ENCODE data around the gene MCEMP1. TPM values are rescaled to one million over a fixed set of nuclear protein-coding genes. Genes with fewer than 3 reads are reported as not detected.

The MCEMP1 gene
- total RNA-seq, 1 experiment from 2014 or later: not detected

DNA sequence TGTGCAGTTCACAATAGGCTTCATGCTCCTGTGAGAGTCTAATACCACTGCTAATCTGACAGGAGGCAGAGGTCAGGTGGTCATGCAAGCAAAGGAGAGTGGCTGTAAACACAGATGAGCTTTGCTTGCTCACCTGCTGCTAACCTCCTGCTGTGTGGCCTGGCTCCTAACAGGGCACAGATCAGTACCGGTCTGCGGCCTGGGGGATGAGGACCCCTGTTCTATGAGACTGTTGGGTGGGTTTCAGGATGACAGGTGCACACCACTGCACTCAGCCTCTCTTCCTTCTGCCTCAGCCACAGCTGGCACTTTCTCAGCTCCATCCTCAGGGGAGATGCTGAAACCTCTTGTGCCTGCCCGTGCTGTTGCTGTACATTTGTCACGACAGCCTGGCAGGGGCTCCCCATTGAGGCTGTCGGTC is 45.4 kb downstream of the MCEMP1 start:
- CTCF ChIA-PET: no interaction called here
- H3K27me3 Mint-ChIP-seq (ENCODE audit: unreplicated experiment): peaks cover 34% of the 10 kb centered on the region
- no peak overlapping the region for H3K4me3 Mint-ChIP-seq (ENCODE audit: low read depth, unreplicated experiment)
- no peaks in the 10 kb centered on the region for H3K9me3 Mint-ChIP-seq (ENCODE audit: low read depth, unreplicated experiment)
- no TSS peak for BruUV-seq (replicated peaks)
- H3K4me1 Mint-ChIP-seq (ENCODE audit: low read depth, unreplicated experiment): no peaks in the 10 kb centered on the region
- no peaks in the 10 kb centered on the region for H3K36me3 Mint-ChIP-seq (ENCODE audit: insufficient read depth, unreplicated experiment)
- intact Hi-C loops (cut with micrococcal nuclease; ENCODE audit: unreplicated experiment): no loop called here
- H3K27ac Mint-ChIP-seq (ENCODE audit: unreplicated experiment): no peak overlapping the region
- no peak for DNase-seq
- TF ChIP-seq, protein P1, sequence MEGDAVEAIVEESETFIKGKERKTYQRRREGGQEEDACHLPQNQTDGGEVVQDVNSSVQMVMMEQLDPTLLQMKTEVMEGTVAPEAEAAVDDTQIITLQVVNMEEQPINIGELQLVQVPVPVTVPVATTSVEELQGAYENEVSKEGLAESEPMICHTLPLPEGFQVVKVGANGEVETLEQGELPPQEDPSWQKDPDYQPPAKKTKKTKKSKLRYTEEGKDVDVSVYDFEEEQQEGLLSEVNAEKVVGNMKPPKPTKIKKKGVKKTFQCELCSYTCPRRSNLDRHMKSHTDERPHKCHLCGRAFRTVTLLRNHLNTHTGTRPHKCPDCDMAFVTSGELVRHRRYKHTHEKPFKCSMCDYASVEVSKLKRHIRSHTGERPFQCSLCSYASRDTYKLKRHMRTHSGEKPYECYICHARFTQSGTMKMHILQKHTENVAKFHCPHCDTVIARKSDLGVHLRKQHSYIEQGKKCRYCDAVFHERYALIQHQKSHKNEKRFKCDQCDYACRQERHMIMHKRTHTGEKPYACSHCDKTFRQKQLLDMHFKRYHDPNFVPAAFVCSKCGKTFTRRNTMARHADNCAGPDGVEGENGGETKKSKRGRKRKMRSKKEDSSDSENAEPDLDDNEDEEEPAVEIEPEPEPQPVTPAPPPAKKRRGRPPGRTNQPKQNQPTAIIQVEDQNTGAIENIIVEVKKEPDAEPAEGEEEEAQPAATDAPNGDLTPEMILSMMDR (IDR thresholded peaks at IDR 0.05; ENCODE audit: unreplicated experiment): no peak

- CTCF ChIA-PET: interaction anchor here (1.1 kb wide), 1 partner anchor 157 kb away, joined by 3 read pairs; no protein-coding TSS in a partner anchor
Measured at GRCh38 chr19:7725791-7726190, 48.9 kb downstream of the MCEMP1 start.

GRCh38 chr19:7729211-7729610 is 52.3 kb downstream of the MCEMP1 start:
- Mint-ChIP-seq H3K27me3 (ENCODE audit: unreplicated experiment) (peaks cover 66% of the 10 kb centered on the region), H3K27ac (ENCODE audit: unreplicated experiment) (no peak overlapping the region), H3K4me1 (ENCODE audit: low read depth, unreplicated experiment) (no peaks in the 10 kb centered on the region), H3K4me3 (ENCODE audit: low read depth, unreplicated experiment) (no peak overlapping the region), H3K36me3 (ENCODE audit: insufficient read depth, unreplicated experiment) (no peaks in the 10 kb centered on the region), H3K9me3 (ENCODE audit: low read depth, unreplicated experiment) (no peaks in the 10 kb centered on the region)
- TF ChIP-seq, protein P1 (IDR thresholded peaks at IDR 0.05; ENCODE audit: unreplicated experiment): no peak
- CTCF ChIA-PET: no interaction called here
- BruUV-seq (replicated peaks): no TSS peak
- DNase-seq: no peak
- intact Hi-C loops (cut with micrococcal nuclease; ENCODE audit: unreplicated experiment): no loop called here

More at GRCh38 chr19:7725791-7726190, 48.9 kb downstream of the MCEMP1 start:
- H3K36me3 Mint-ChIP-seq (ENCODE audit: insufficient read depth, unreplicated experiment): no peaks in the 10 kb centered on the region
- TF ChIP-seq, protein P1 (IDR thresholded peaks at IDR 0.05; ENCODE audit: unreplicated experiment): no peak
- H3K4me1 Mint-ChIP-seq (ENCODE audit: low read depth, unreplicated experiment): no peaks in the 10 kb centered on the region
- H3K27ac Mint-ChIP-seq (ENCODE audit: unreplicated experiment): no peak overlapping the region
- H3K9me3 Mint-ChIP-seq (ENCODE audit: low read depth, unreplicated experiment): no peaks in the 10 kb centered on the region
- no TSS peak for BruUV-seq (replicated peaks)
- peaks cover 67% of the 10 kb centered on the region for H3K27me3 Mint-ChIP-seq (ENCODE audit: unreplicated experiment)
- intact Hi-C loops (cut with micrococcal nuclease; ENCODE audit: unreplicated experiment): no loop called here
- DNase-seq: no peak
- no peak overlapping the region for H3K4me3 Mint-ChIP-seq (ENCODE audit: low read depth, unreplicated experiment)

Other genes starting within 250 kb of the MCEMP1 start
- gene PEX11G, start 188.1 kb upstream of the MCEMP1 start, total RNA-seq (2022): 1.3 and 3.4 TPM in 2 replicates
- 22.6 and 23.8 TPM in 2 replicates for gene ZNF358, start 161.0 kb upstream of the MCEMP1 start, total RNA-seq (2022)
- 13.1 TPM in 2 replicates for gene MCOLN1, start 154.5 kb upstream of the MCEMP1 start, total RNA-seq (2022)
- gene PNPLA6, start 141.4 kb upstream of the MCEMP1 start, total RNA-seq (2022): 51.3 and 60.1 TPM in 2 replicates
- gene CAMSAP3, start 81.2 kb upstream of the MCEMP1 start, total RNA-seq (2022): 26.0 and 30.3 TPM in 2 replicates
- 33.0 and 36.5 TPM in 2 replicates for gene XAB2, start 47.5 kb upstream of the MCEMP1 start, total RNA-seq (2022)
- 77.6 and 81.3 TPM in 2 replicates for gene PET100, start 47.3 kb upstream of the MCEMP1 start, total RNA-seq (2022)
- gene PCP2, start 43.4 kb upstream of the MCEMP1 start, total RNA-seq (2022): not detected in 2 replicates
- gene STXBP2, start 40.0 kb upstream of the MCEMP1 start, total RNA-seq (2022): 132 and 150 TPM in 2 replicates
- not detected in 2 replicates for gene RETN, start 8.0 kb upstream of the MCEMP1 start, total RNA-seq (2022)
- 82.4 and 87.3 TPM in 2 replicates for gene TRAPPC5, start 3.7 kb downstream of the MCEMP1 start, total RNA-seq (2022)
- not detected in 2 replicates for gene FCER2, start 25.0 kb downstream of the MCEMP1 start, total RNA-seq (2022)
- not detected in 2 replicates for gene CLEC4G, start 55.0 kb downstream of the MCEMP1 start, total RNA-seq (2022)
- not detected in 2 replicates for gene CD209, start 70.4 kb downstream of the MCEMP1 start, total RNA-seq (2022)
- not detected in 2 replicates for gene CLEC4M, start 86.2 kb downstream of the MCEMP1 start, total RNA-seq (2022)
- gene EVI5L, start 153.1 kb downstream of the MCEMP1 start, total RNA-seq (2022): 12.2 and 12.5 TPM in 2 replicates
- gene PRR36, start 197.3 kb downstream of the MCEMP1 start, total RNA-seq (2022): 10.8 and 11.7 TPM in 2 replicates
- gene LRRC8E, start 211.4 kb downstream of the MCEMP1 start, total RNA-seq (2022): 8.0 and 9.1 TPM in 2 replicates
- 27.0 and 28.0 TPM in 2 replicates for gene MAP2K7, start 226.8 kb downstream of the MCEMP1 start, total RNA-seq (2022)
- 0.94 and 1.6 TPM in 2 replicates for gene TGFBR3L, start 237.7 kb downstream of the MCEMP1 start, total RNA-seq (2022)
- 12.1 and 16.4 TPM in 2 replicates for gene SNAPC2, start 243.2 kb downstream of the MCEMP1 start, total RNA-seq (2022)
- gene CTXN1, start 249.0 kb downstream of the MCEMP1 start, total RNA-seq (2022): 12.0 and 12.2 TPM in 2 replicates